ENCODE data around the gene RTL10.
A peak's percentile ranks its signal among the peaks of the same experiment; 100 is the strongest.

Gene RTL10

GRCh38 chr22:19848298-19849224, 6.1 kb downstream of the RTL10 start:
- no peak overlapping the region for H3K4me3 Mint-ChIP-seq
- DNase-seq (no peak), ATAC-seq (no peak)
- H3K27ac Mint-ChIP-seq = peak overlapping the region in 1 of 2 donors; percentile 61
- peaks cover 69% of the 10 kb centered on the region for H3K4me1 Mint-ChIP-seq
- H3K9me3 Mint-ChIP-seq = no peaks in the 10 kb centered on the region
- H3K27me3 Mint-ChIP-seq = no peaks in the 10 kb centered on the region

GRCh38 chr22:19847345-19847632, 7.4 kb downstream of the RTL10 start:
- ATAC-seq (no peak), DNase-seq (no peak)
- Mint-ChIP-seq H3K27ac (no peak overlapping the region), H3K4me1 (peaks cover 57% of the 10 kb centered on the region), H3K27me3 (no peaks in the 10 kb centered on the region), H3K9me3 (no peaks in the 10 kb centered on the region), H3K4me3 (no peak overlapping the region)

GRCh38 chr22:19846620-19847344, 7.9 kb downstream of the RTL10 start:
- no peaks in the 10 kb centered on the region for H3K27me3 Mint-ChIP-seq
- no peak overlapping the region for H3K4me3 Mint-ChIP-seq
- no peaks in the 10 kb centered on the region for H3K9me3 Mint-ChIP-seq
- H3K4me1 Mint-ChIP-seq = peaks cover 57% of the 10 kb centered on the region
- no peak for ATAC-seq
- H3K27ac Mint-ChIP-seq = no peak overlapping the region
- no peak for DNase-seq

GRCh38 chr22:19845054-19845722, 9.5 kb downstream of the RTL10 start:
- peak; percentile 52 for ATAC-seq
- Mint-ChIP-seq H3K27me3 (no peaks in the 10 kb centered on the region), H3K4me3 (peak overlapping the region in 1 of 2 donors; percentile 72), H3K4me1 (peaks cover 45% of the 10 kb centered on the region), H3K27ac (peak overlapping the region; percentile 49 to 67), H3K9me3 (no peaks in the 10 kb centered on the region)
- no peak for DNase-seq

- peak overlapping the region; percentile 64 to 72 for H3K4me3 Mint-ChIP-seq
- no peaks in the 10 kb centered on the region for H3K9me3 Mint-ChIP-seq
- DNase-seq (peak in 1 of 2 donors; percentile 33), ATAC-seq (peak; percentile 69)
- H3K27ac Mint-ChIP-seq = peak overlapping the region; percentile 7 to 92
- peaks cover 38% of the 10 kb centered on the region for H3K4me1 Mint-ChIP-seq
- H3K27me3 Mint-ChIP-seq = no peaks in the 10 kb centered on the region
Observed at GRCh38 chr22:19844377-19845053, 10.2 kb downstream of the RTL10 start.

GRCh38 chr22:19843857-19844376, 10.8 kb downstream of the RTL10 start:
- Mint-ChIP-seq H3K27me3 (no peaks in the 10 kb centered on the region), H3K9me3 (no peaks in the 10 kb centered on the region), H3K4me1 (peaks cover 37% of the 10 kb centered on the region), H3K4me3 (peak overlapping the region in 1 of 2 donors; percentile 72), H3K27ac (peak overlapping the region in 1 of 2 donors; percentile 92)
- DNase-seq (no peak), ATAC-seq (peak; percentile 10)

- no peak for DNase-seq
- no peak for ATAC-seq
- peaks cover 31% of the 10 kb centered on the region for H3K4me1 Mint-ChIP-seq
- H3K27me3 Mint-ChIP-seq = no peaks in the 10 kb centered on the region
- peak overlapping the region in 1 of 2 donors; percentile 54 for H3K27ac Mint-ChIP-seq
- H3K9me3 Mint-ChIP-seq = no peaks in the 10 kb centered on the region
- no peak overlapping the region for H3K4me3 Mint-ChIP-seq
Observed at GRCh38 chr22:19843107-19843856, 11.4 kb downstream of the RTL10 start.

- Mint-ChIP-seq H3K9me3 (no peaks in the 10 kb centered on the region), H3K4me1 (peaks cover 31% of the 10 kb centered on the region), H3K27me3 (no peaks in the 10 kb centered on the region), H3K4me3 (no peak overlapping the region), H3K27ac (no peak overlapping the region)
- DNase-seq = no peak
- no peak for ATAC-seq
Observed at GRCh38 chr22:19842393-19843106, 12.1 kb downstream of the RTL10 start.

GRCh38 chr22:19841641-19842392, 12.9 kb downstream of the RTL10 start:
- ATAC-seq (no peak), DNase-seq (no peak)
- H3K27me3 Mint-ChIP-seq = no peaks in the 10 kb centered on the region
- H3K4me1 Mint-ChIP-seq = peaks cover 31% of the 10 kb centered on the region
- H3K9me3 Mint-ChIP-seq = no peaks in the 10 kb centered on the region
- H3K4me3 Mint-ChIP-seq = no peak overlapping the region
- no peak overlapping the region for H3K27ac Mint-ChIP-seq

- no peak for ATAC-seq
- DNase-seq = no peak
- H3K4me3 Mint-ChIP-seq = no peak overlapping the region
- H3K4me1 Mint-ChIP-seq = peaks cover 34% of the 10 kb centered on the region
- no peaks in the 10 kb centered on the region for H3K9me3 Mint-ChIP-seq
- H3K27ac Mint-ChIP-seq = no peak overlapping the region
- no peaks in the 10 kb centered on the region for H3K27me3 Mint-ChIP-seq
Observed at GRCh38 chr22:19840955-19841640, 13.6 kb downstream of the RTL10 start.

- no peak for DNase-seq
- H3K9me3 Mint-ChIP-seq = no peaks in the 10 kb centered on the region
Observed at GRCh38 chr22:19840059-19840458, 14.6 kb downstream of the RTL10 start.

GRCh38 chr22:19837915-19838314, 16.8 kb downstream of the RTL10 start:
- no peak for ATAC-seq
- Mint-ChIP-seq H3K4me3 (no peak overlapping the region), H3K9me3 (no peaks in the 10 kb centered on the region), H3K27me3 (no peaks in the 10 kb centered on the region), H3K4me1 (peaks cover 33% of the 10 kb centered on the region), H3K27ac (no peak overlapping the region)
- no peak for DNase-seq

More at GRCh38 chr22:19840059-19840458, 14.6 kb downstream of the RTL10 start:
- Mint-ChIP-seq H3K27me3 (no peaks in the 10 kb centered on the region), H3K27ac (no peak overlapping the region), H3K4me3 (no peak overlapping the region), H3K4me1 (peaks cover 32% of the 10 kb centered on the region)
- no peak for ATAC-seq

- H3K9me3 Mint-ChIP-seq = no peaks in the 10 kb centered on the region
- no peak for DNase-seq
- H3K4me1 Mint-ChIP-seq = peaks cover 35% of the 10 kb centered on the region
- no peak for ATAC-seq
- no peaks in the 10 kb centered on the region for H3K27me3 Mint-ChIP-seq
- H3K27ac Mint-ChIP-seq = no peak overlapping the region
- no peak overlapping the region for H3K4me3 Mint-ChIP-seq
Observed at GRCh38 chr22:19836512-19836911, 18.2 kb downstream of the RTL10 start.

Data from stimulated activated naive CD8-positive, alpha-beta T cell treated with anti-CD3 and anti-CD28 coated beads, Interleukin-15, amount 100 ng/mL, for 72 hours (primary cell).